Neural progenitor cell (in vitro differentiated cells): ENCODE measurements around the gene OR2AG2. TPM values are rescaled to one million over a fixed set of nuclear protein-coding genes. Genes with fewer than 3 reads are reported as not detected.

Source experiments
- DNase-seq: peaks from one replicate; pipeline ENCODE4 v3.0.0-alpha.2; 2016; ENCODE audit warnings: low spot score
- H2AFZ ChIP-seq: fragments of 200-600 bp; sonication (generic); replicated peaks from 2 replicates; pipeline ENCODE4 v1.6.1; 2016; ENCODE audit warnings: antibody characterized with exemption
- H3F3A ChIP-seq: fragments of 200-600 bp; sonication (generic); 2 replicates; pipeline ENCODE4 v1.6.1; 2016; ENCODE audit warnings: antibody characterized with exemption, low read depth
- H3K27ac ChIP-seq: fragments of 200-600 bp; sonication (generic); 2 replicates; pipeline ENCODE4 v1.5.1; 2016; ENCODE audit warnings: mild to moderate bottlenecking
- H3K27me3 ChIP-seq: fragments of 200-600 bp; sonication (generic); 2 replicates; pipeline ENCODE4 v1.6.1; 2016; ENCODE audit warnings: mild to moderate bottlenecking, moderate library complexity
- H3K36me3 ChIP-seq: fragments of 200-600 bp; sonication (generic); 2 replicates; pipeline ENCODE4 v1.5.1; 2016
- H3K4me1 ChIP-seq: fragments of 200-600 bp; sonication (generic); 2 replicates; pipeline ENCODE4 v1.6.1; 2016; ENCODE audit warnings: mixed run types
- H3K4me2 ChIP-seq: fragments of 200-600 bp; sonication (generic); 2 replicates; pipeline ENCODE4 v1.6.1; 2016
- H3K4me3 ChIP-seq: fragments of 200-600 bp; sonication (generic); 2 replicates; pipeline ENCODE4 v1.5.1; 2016
- H3K79me2 ChIP-seq: fragments of 200-600 bp; sonication (generic); 2 replicates; pipeline ENCODE4 v1.6.1; 2016; ENCODE audit warnings: low read depth
- H3K9ac ChIP-seq: fragments of 200-600 bp; sonication (generic); 2 replicates; pipeline ENCODE4 v1.6.1; 2016
- H3K9me3 ChIP-seq: fragments of 200-600 bp; sonication (generic); 2 replicates; pipeline ENCODE4 v1.5.1; 2016; ENCODE audit warnings: low read depth
- H4K20me1 ChIP-seq: fragments of 200-600 bp; sonication (generic); 2 replicates; pipeline ENCODE4 v1.6.1; 2016; ENCODE audit warnings: low read depth
- H3K27ac Mint-ChIP-seq: 3 replicates; pipeline ENCODE4 v1.8.0; 2021; ENCODE audit warnings: mixed read lengths
- H3K27me3 Mint-ChIP-seq: 2 replicates; pipeline ENCODE4 v1.8.0; 2022; ENCODE audit warnings: low read depth, mild to moderate bottlenecking, inconsistent platforms, moderate library complexity, mixed read lengths; ENCODE audit not compliant: insufficient read depth
- H3K36me3 Mint-ChIP-seq: 3 replicates; pipeline ENCODE4 v1.8.0; 2021; ENCODE audit warnings: mixed read lengths
- H3K4me1 Mint-ChIP-seq: 3 replicates; pipeline ENCODE4 v1.8.0; 2021; ENCODE audit warnings: mixed read lengths
- H3K4me3 Mint-ChIP-seq: 3 replicates; pipeline ENCODE4 v1.8.0; 2021; ENCODE audit warnings: mild to moderate bottlenecking, moderate library complexity, mixed read lengths
- H3K9me3 Mint-ChIP-seq: 3 replicates; pipeline ENCODE4 v1.8.0; 2020; ENCODE audit warnings: mixed read lengths
- CTCF ChIP-seq: fragments of 200-600 bp; sonication (generic); IDR thresholded peaks from 2 replicates; pipeline ENCODE4 v1.5.1; 2017; ENCODE audit warnings: antibody characterized with exemption, mild to moderate bottlenecking
- EZH2 ChIP-seq: fragments of 200-600 bp; sonication (generic); IDR thresholded peaks from 2 replicates; pipeline ENCODE4 v1.6.1; 2017; ENCODE audit warnings: antibody characterized with exemption, mild to moderate bottlenecking, moderate library complexity
- EZH2phosphoT487 ChIP-seq: fragments of 200-600 bp; sonication (generic); IDR thresholded peaks from 2 replicates; pipeline ENCODE4 v1.6.1; 2017; ENCODE audit warnings: antibody characterized with exemption
- total RNA-seq: library from RNA; depleted of rRNA; stranded (reverse); fragments of >200 nt; gene quantifications from 2 replicates; pipeline ENCODE4 v1.2.3, GENCODE V29; 2015; ENCODE audit warnings: low replicate concordance

The OR2AG2 gene
- total RNA-seq, 1 donor from 2014 or later, result 0.36 TPM

GRCh38 chr11:6736495-6737121 is 35.2 kb downstream of the OR2AG2 start:
- no peak overlapping the region for H3K4me2 ChIP-seq
- no peaks in the 10 kb centered on the region for H3K36me3 Mint-ChIP-seq

GRCh38 chr11:6735306-6735705 is 36.5 kb downstream of the OR2AG2 start:
- Mint-ChIP-seq H3K4me3 (no peak overlapping the region), H3K27me3 (no peaks in the 10 kb centered on the region), H3K4me1 (peaks cover 13% of the 10 kb centered on the region), H3K36me3 (no peaks in the 10 kb centered on the region), H3K27ac (no peak overlapping the region), H3K9me3 (no peaks in the 10 kb centered on the region)
- no peaks in the 10 kb centered on the region for H3K4me1 ChIP-seq
- no peak overlapping the region for H3K27ac ChIP-seq
- H3K79me2 ChIP-seq, result no peaks in the 10 kb centered on the region
- TF ChIP-seq EZH2 (no peak), CTCF (no peak), EZH2phosphoT487 (no peak)
- H3K9ac ChIP-seq, result no peak overlapping the region
- no peak overlapping the region for H2AFZ ChIP-seq
- no peak for DNase-seq
- H3K4me3 ChIP-seq, result no peak overlapping the region
- H3K36me3 ChIP-seq, result no peaks in the 10 kb centered on the region
- no peaks in the 10 kb centered on the region for H3F3A ChIP-seq
- H3K4me2 ChIP-seq, result no peak overlapping the region
- H3K27me3 ChIP-seq, result no peaks in the 10 kb centered on the region
- no peaks in the 10 kb centered on the region for H4K20me1 ChIP-seq
- no peaks in the 10 kb centered on the region for H3K9me3 ChIP-seq

More at GRCh38 chr11:6736495-6737121, 35.2 kb downstream of the OR2AG2 start:
- Mint-ChIP-seq H3K4me3 (no peak overlapping the region), H3K27ac (no peak overlapping the region), H3K27me3 (no peaks in the 10 kb centered on the region), H3K4me1 (peaks cover 13% of the 10 kb centered on the region), H3K9me3 (no peaks in the 10 kb centered on the region)
- Histone ChIP-seq H3K4me3 (no peak overlapping the region), H3K9me3 (no peaks in the 10 kb centered on the region), H3F3A (no peaks in the 10 kb centered on the region), H3K79me2 (no peaks in the 10 kb centered on the region), H3K27ac (no peak overlapping the region), H3K4me1 (no peaks in the 10 kb centered on the region), H3K36me3 (no peaks in the 10 kb centered on the region), H4K20me1 (no peaks in the 10 kb centered on the region), H3K27me3 (no peaks in the 10 kb centered on the region), H3K9ac (no peak overlapping the region), H2AFZ (no peak overlapping the region)
- no peak for DNase-seq
- TF ChIP-seq CTCF (no peak), EZH2 (no peak)

DNA sequence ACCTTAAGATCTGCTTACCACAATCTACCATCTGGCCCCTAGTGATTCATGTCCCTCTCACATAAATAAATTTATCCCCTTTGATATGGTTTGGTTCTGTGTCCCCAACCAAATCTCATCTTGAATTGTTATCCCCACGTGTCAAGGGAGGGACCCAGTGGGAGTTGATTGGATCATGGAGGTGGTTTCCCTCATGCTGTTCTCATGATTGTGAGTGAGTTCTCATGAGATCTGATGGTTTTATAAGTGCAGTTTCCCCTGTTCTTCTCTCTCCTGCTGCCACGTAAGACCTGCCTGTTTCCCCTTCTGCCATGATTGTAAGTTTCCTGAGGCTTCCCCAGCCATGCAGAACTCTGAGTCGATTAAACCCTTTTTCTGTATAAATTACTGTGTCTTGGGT is 37.2 kb downstream of the OR2AG2 start:
- H3K9me3 ChIP-seq, result no peaks in the 10 kb centered on the region
- no peaks in the 10 kb centered on the region for H3K27me3 ChIP-seq
- H2AFZ ChIP-seq, result no peak overlapping the region
- H3K4me3 Mint-ChIP-seq, result no peak overlapping the region
- no peaks in the 10 kb centered on the region for H3F3A ChIP-seq
- no peak overlapping the region for H3K4me3 ChIP-seq
- no peak for DNase-seq
- H3K9ac ChIP-seq, result no peak overlapping the region
- H3K27ac ChIP-seq, result no peak overlapping the region
- no peaks in the 10 kb centered on the region for H4K20me1 ChIP-seq
- no peaks in the 10 kb centered on the region for H3K79me2 ChIP-seq
- H3K4me1 Mint-ChIP-seq, result peaks cover 13% of the 10 kb centered on the region
- no peaks in the 10 kb centered on the region for H3K27me3 Mint-ChIP-seq
- H3K4me1 ChIP-seq, result no peaks in the 10 kb centered on the region
- H3K36me3 Mint-ChIP-seq, result no peaks in the 10 kb centered on the region
- TF ChIP-seq EZH2 (no peak), CTCF (no peak), EZH2phosphoT487 (no peak)
- H3K9me3 Mint-ChIP-seq, result no peaks in the 10 kb centered on the region
- H3K27ac Mint-ChIP-seq, result no peak overlapping the region
- H3K4me2 ChIP-seq, result no peak overlapping the region
- H3K36me3 ChIP-seq, result no peaks in the 10 kb centered on the region
